CD4-positive, alpha-beta T cell treated with Interleukin-2 at 100 ng/mL for 4 hours (primary cell): ENCODE data around the gene MOB3C.

Experiments used
- DNase-seq: peaks from one replicate; pipeline ENCODE4 v3.0.0-alpha.2; 2020; ENCODE audit warnings: low spot score

MOB3C gene

DNA sequence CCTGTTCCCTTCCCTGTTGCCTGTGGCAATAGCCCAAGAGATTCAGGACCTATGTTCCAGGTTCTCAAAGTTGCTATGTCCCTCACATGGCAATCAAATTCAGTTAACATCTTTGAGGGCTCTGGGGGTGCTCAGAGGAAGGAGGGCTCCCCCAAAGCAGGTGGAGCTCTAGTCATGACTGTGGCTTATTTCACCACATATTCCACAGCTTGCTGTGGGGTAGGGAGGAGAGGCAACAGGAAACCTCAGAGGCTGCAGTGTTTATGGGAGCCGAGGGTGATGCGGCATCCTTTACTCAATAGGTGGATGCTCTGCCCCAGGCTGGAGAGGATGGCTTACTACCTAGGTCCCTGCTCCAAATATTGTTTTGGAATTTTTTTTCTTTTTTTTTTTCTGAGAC, 11.4 kb downstream of the MOB3C start:
- DNase-seq, result peak; percentile 35

DNA sequence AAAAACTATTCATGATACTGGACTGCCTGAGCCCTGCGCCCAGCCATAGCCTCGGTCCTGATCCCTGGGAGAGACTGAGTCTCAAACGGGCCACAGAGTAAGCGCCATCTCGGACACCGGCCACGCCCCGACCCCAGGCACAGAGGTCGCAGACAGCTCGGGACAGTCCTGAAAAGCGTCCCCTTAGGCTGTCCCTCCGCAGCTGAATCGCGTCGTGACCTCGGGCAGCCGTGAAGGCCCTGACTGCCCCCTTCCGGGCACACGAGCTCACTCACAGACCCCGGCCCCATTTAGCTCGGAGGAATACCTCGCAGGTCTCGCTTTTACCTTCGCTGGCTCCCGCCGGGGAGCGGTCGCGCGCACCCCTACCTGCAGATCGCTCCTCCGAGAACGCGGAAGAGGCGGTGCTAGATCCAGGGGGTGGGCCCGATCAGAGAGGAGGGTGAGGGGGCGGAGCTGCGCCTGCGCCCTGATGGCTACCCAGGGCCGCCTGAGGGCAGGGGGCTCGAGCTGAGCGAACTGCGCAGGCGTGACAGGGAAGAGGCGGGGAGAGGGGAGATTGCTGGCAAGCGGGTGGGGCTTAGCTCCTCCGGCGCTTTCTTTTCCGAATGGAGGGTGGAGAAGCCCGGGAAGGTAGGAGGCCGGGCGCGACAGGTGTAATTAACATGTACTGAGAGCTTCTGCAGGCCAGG, 12.6 kb downstream of the MOB3C start, which contains the start of gene MKNK1:
Gene MKNK1 (minus strand): TSS at position 411 of the 692 bp plus-strand sequence. CDS start 20,941 bp downstream, outside the sequence.
- DNase-seq, result peak; percentile 98

DNA sequence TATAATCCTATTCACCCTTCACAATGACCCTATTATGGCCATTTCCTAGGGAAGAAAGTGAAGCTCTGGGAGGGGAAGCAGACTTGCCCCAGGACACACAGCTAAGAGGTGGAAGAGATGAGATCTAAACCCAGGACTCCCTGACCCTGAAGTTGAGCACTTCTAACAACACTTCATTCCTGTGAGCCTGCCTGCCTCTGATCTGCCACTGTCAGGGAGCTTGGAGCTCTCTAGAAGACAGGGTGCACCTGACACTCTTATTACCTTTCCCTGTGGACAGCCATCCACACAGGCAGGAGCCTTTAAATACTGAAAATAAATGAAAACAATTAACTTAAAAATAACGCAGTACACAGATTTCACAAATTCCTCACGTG, 13.1 kb downstream of the MOB3C start:
- no peak for DNase-seq

DNA sequence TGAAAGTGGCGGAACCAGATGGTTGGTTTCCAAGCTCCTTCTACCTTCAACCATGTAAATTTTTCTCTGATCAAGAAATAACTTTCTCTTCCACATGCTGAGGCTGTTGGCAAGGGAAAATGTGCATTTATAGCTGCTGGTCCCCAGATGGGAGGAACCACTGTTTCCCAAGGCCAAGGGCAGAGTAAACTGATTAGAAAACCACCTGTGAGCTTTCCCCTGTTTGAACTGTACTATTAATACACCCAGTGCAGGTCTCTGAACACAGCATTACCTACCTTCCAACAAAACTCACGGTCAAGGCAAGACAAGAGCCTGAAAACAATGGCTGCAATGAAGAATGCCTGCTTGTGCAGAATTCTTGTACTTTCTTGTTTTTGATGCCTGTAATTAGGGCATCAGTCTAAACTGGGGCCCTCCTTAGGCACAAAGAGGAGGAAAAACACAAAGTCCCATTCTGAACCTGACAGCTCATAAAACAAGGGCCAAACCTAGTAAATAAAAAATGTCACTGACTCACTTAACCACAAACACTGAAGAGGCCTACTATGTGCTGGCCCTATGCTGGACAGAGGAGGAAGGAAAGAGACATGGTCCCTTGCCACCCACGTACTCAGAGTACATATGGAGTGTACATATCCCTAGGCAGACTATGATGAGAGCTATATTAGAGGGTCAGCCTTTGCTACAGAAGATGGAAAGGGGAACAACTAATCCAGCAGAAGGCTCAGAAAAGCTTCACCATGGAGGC, 15.2 kb downstream of the MOB3C start:
- no peak for DNase-seq

DNA sequence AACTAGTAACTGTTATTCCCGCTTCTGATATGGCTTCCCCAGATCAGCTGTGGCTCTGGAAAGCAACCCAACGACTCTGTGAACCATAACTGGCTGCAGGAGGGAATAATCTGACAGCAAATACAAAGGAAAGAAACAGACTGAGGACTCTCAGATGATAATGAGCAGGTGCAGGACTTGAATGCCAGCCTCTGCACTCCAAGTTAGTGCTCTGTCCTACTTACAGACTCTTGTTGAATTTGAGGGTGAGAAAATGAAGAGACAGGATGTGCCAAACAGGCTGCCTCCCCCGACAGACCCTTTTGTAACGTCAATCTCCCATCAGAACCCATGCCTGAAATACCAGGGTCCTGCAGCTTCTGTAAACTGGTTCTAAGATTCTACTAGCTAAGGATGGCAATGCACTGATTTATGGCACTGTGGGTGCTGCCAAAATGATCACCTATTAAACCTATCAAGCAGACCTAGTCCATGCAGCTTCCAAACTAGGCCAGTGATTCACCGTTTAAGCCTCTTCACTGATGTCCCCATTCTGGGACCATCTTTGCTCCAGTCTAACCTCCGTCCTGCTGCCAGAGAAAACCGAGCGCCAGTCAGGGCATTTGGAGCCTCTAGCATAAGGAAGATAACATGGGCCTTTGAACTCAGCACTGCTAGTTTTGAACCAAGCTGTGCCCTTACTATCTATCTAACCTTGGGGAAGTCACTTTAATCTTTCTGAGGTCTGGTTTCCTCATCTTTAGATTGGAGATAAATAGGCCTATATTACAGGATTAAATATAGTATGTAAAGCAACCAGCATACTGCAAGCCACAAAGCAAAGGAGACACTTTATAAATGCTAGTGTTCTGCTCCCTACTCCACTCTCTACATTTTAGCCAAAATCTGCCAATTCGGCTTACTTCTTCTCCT, 17.3 kb downstream of the MOB3C start:
- no peak for DNase-seq

DNA sequence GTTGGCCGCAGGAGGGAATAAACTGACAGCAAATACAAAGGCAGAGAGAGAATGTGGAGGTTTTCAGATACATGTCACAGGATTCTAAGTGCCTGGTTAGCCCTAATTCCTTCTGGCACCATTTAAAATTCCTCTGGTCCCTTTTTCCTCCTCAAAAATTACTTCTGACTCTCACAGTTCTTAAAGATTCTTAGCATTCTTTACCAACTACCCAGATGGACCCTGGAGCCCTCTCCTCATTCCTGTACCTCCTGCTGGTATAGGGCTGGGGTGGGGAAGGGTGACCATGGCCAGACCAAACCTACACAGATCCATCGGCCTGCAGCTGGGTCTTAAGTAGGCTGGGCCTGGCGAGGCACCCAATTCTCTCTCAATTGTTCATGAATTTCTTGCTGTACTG, 19.8 kb downstream of the MOB3C start:
- DNase-seq, result no peak

DNA sequence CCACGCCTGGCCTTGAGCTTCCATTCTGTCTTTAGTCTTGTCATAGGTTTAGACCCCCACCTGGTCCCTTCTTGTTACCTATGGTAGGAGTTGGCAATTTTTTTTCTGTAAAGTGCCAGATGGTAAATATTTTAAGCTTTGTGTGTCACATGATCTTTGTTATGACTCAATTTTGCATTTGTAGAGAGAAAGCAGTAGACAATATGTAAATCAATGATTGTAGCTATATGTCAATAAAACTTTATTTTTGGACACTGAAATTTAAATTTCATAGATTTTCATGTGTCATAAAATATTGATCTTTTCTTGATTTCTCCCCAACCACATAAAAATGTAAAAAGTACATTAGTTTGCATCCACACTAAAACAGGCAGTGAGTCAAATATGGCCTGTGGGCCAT, 20.6 kb downstream of the MOB3C start:
- DNase-seq, result no peak

DNA sequence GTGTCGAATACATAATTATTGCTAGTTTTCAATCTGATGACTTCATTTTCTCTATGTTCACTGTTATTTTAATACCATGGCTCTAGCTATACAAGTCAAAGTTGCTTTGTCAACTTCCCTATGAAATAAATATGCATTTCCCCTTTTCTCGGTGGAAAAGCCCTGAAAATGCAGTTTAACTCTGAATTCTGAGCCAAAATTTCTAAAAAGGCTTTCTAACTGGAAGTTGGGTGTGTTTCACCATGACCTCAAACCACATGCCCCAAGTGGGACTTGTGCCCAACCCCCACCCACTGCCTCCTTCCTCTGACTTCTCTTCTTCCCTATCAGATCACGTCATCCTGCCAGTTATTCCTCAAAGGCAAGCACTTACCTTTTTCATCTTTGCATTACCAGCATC, 21.5 kb downstream of the MOB3C start:
- peak; percentile 17 for DNase-seq

DNA sequence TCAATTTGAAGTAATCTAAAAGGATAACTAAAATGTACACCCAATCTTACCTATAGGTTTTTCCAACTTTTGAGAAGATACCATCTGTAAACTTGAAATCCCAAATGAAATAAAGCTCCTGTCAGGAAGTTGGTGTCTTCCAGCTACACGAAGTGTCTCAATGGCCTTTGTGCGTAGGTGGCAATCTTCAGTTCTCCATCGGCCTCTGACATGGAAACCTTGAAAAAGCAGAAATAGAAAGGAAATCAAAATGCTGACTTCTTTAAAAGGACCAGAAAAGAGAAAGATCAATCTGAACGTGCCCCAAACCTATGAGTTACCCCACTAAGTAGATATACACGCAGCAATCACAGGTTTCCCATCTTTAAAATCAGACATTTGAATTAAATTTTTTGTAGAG, 22.5 kb downstream of the MOB3C start:
- DNase-seq, result no peak

DNA sequence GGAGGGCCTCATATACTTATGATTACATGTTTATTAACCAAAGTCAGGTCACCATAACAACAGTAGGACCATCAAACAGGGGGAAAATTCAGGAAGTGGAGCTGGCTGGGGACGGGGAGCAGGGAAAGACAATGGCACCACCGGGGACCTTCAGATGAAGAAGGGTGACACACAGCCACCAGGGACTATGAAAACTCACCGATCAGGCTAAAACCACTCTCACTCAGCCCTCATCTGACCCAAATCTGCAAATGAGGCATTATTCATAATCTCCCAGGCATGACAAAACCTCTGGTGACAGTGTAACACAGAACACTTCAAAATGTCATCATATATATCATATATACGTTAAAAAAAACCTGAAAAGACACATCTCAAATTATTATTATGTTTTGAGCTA, 23.8 kb downstream of the MOB3C start:
- DNase-seq, result no peak

DNA sequence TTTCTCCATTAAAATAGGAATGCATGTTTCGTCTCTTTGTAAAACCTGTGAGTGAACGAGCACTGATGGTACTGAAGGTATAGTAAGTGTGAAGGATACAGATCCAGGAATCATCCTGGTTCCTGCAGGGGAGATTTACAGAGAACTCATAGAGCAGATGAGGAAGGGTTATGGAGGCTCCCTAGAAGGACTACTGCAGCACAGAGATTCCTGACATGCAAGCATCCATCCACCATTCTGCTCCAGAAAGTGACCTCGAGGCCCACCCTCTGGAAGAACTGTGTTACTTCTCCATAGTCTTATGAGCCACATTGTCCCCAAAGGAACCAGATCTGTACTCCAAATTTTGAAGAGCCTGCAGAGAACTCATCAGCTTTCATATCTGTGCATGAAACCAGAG, 27.1 kb downstream of the MOB3C start:
- DNase-seq, result no peak

DNA sequence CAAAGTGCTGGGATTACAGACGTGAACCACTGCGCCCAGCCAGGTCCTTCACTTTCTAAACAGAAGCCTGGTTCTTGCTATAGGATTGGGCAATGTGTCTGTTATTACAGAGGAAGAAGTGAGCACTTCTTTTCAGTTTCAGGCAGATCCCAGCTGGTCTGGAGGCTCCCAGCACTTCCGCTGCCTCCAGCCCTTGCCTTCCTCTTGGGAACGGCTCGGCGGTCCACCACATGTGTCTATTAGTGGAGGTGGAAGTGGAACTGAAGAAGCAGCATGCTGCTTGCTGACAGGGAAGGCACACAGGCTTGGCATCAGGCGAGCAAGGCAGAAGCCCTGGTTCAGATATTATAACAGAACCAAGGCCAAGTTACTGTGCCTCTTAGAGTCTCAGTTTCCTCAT, 29.5 kb downstream of the MOB3C start:
- no peak for DNase-seq

DNA sequence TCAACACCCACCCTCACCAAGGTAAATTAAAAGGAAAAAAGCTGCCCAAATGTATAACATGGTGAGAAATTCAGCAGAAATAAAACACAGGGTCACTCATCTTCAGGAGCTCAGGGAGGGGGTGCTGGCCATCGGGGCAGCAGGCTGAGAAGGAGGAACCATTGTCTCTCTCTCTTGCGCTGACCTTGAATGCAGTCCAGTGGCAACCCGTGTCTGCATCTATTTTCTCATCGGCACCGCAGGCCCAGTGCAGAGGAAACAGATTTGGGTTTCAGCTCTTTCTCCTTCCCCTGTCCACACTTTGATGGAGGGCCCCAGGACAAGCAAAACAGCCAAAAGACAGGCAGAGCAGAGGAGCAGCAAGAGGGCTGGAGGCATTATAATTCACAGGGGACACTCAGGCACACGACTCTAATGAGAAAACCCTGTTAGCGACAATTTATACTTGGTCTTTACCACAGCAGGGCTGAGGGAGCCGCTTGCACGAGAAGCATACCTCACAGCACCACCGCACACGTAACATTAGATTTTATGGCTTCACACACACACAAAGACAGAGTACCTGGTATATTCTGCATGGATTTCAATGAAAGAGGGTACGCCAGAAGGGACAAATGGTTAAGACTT, 31.2 kb downstream of the MOB3C start:
- DNase-seq, result no peak

DNA sequence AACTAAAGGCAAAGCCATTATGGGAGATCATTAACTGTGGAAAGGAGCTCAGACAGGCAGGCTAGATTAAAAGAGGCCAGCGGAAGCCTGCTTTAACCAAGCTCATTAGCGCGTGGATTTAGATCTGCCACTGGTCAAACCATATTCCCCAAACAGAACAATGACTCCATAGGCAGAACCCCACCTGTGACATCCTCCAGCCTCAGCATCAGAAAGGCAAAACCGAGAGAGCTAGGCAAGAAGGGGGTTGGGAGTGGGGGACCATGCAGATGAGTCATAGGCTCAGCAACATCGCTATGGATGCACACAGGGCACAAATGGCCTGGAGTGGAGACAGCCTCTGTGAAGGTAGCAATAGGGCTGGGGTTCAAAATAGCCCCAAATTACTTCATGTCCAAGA, 33.1 kb downstream of the MOB3C start:
- no peak for DNase-seq

DNA sequence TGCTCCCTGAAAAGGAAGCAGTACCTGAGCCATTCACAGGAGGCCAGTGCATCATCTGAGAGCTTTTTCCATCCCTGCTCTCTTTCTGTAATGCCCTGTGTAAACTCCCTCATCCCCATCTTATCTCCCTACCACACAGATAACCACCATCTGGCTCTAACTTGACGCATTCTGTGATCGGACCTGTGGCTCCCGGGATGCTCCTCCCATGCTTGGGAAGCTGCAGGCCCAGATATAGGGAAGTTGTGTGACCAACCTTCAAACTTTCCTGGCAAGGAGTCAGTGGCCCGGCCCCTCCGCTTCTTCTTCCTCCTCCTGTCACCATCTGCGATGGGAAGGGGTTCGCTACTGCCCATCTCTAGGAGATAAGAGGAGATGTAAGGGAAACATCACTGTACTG, 33.6 kb downstream of the MOB3C start:
- DNase-seq, result no peak

DNA sequence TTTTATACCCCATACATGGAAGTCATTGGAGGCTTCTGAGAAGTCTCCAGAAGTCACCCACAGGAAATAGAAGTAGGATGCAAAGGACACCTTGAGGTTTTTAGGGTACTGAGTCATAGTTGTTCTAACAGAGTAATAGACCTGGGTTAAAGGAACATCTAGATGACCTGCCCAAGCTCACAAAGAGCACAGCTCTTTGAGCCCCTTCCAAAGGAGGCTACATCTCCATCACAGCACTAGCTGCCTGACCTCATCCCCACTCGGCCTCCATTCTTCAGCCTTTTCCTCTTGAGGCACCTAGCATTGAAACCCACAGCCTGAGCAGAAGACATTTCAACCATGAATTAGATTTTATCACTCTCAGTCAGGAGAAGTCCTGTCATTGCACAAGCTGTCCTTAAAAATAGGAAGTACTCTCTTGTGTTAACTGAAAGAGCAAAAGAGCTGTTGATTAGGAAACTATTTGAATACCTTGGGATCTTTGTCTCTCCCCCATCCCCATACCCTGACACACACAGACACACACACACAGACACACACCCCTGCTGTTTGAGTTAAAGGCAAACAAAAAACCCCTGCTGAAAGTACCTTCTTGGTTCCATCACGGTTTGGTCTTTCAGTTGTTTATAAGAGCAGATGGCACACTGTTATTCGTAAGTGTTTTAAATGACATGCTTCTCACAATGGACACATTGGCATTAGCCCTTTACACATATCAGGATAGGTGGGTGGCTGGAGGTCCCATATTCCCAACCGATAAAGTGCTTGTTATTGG, 34.7 kb downstream of the MOB3C start:
- peak; percentile 62 for DNase-seq

DNA sequence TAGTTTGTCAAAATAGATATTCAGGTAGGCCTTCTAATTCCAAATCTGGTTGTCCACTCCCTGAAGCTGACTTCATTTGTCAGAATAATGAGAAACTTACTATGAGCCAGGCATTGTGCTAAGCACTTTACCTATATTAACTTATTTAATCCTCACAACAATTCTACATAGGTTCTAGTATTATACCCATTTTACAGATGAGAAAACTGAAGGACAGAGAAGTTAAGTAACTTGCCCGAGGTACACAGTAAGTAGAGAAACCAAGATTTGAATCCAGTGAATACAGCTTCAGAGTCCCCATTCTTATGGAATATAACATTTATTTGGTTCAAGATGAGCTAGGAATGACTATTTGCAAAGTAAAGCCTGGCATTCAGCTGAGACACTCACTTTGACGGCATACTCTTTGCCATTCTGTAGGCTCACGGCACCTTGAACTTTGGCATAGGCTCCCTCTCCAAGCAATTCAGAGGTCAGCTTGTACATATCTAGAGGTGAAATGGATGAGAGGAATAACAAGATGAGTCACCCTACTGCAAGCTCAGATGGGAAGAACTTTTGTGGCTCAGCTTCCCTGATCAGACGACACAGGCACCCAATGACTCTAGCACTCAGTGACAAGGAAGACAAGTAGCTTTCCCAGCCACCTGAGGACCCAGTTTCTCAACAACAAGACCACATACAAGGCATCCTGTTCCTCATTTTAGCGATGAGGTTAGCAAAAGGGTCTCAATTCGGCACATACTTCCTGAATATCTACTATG, 36.3 kb downstream of the MOB3C start:
- DNase-seq, result no peak

DNA sequence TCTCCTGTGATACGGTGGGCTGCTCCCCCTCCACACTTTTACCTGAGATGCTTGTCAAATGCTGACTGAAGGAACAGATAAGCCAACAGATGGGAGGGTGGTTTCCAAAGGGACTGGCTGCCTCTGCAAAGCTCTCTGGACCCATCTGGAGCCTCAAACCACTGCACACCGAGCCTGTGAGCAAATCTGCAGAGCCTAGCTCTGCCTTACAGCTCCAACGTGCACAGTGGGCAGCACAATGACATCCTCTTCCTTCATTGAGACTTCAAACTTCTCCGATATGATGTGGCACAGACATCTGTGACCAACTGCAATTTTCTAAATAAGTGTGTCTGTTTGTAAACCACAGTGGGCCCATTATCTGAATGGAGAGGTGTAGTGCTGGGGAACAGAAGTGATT, 38.9 kb downstream of the MOB3C start:
- no peak for DNase-seq

DNA sequence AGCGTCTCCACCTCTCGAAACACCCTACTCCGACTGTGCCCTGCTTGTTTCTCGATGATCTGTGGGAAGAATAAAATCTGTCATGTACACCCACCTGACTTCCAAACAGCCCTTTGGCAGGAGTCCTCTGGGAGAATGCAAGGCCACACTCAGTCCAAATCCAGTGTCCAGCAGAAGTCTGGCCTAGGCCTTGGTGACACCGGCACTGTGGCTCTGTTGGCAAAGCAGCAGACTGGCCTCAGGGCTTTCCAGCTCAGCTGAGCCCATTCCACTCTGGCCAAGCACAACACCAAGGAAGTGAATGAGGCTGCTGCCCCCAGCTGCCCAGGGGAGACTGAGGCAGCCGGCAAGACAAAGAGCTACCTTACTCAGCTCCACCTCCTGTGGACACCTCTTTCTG, 40.0 kb downstream of the MOB3C start:
- no peak for DNase-seq

DNA sequence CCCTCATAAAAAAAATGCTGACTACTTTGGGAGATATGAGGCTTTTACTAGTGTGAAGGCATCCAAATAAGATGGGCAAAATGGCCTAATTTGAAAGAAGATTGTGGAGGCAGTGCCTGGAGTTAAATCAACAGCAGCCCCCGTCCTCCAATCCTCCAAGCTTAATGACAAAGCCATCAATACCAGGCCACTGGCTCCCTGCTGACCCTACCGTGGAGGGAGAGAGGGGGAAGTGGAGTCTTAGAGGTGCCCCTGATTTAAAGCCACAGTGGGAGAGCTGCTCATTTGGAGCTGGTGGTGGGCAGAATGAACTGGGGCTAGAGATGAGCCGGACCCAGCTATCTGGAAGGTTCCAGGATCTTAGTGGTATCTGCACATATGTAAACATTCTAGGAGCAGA, 40.8 kb downstream of the MOB3C start:
- DNase-seq, result no peak

DNA sequence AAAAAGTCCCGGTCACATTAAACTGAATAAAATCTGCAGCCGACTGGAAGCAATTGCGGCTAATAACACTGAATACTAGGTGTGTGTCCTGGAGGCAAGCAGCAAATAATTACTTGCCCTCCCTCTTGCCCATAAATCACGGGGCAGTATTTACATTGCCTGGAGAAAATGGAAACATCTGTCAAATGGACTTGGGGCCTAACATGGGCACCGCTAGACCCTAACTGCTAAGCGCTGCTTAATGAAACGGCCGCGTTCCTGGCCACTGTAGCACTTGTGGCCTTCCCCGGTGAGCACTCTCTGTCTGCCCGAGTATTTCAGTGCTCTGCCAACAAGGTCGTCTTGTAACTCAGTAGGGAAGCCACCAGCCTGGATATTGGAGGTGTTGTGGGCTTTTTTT, 41.3 kb downstream of the MOB3C start:
- DNase-seq, result no peak
